Panc1 (cell line): ENCODE results near the gene PLA2G2E. TPM values are rescaled to one million over a fixed set of nuclear protein-coding genes. Genes with fewer than 3 reads are reported as not detected.

Experiments used
- ATAC-seq: fragments of 200-7000 bp; cut with Tn5 transposase; 2 replicates; pipeline ENCODE4 v1.9.1; 2020; ENCODE audit warnings: mild to moderate bottlenecking, moderate library complexity
- BruUV-seq: library from RNA; stranded (reverse); fragments of 400-500 nt; replicated peaks from 2 replicates; lab custom pipeline; 2021; lab: Mats Ljungman, UMichigan
- CTCF ChIA-PET: fragments of 300-600 bp; sonication (Branson Sonifier 250); formaldehyde crosslinking; loops from one replicate; lab custom pipeline; 2022; ENCODE audit warnings: antibody characterized with exemption; lab: Charles Lee
- POLR2A ChIA-PET: fragments of 300-600 bp; sonication (Branson Sonifier 250); formaldehyde crosslinking; loops from one replicate; lab custom pipeline; 2022; ENCODE audit warnings: antibody characterized with exemption; lab: Charles Lee
- DNase-seq: peaks from one replicate; pipeline ENCODE4 v3.0.0-alpha.2; 2010; ENCODE audit warnings: low read depth, low spot score
- H3K27ac ChIP-seq: 2 replicates; pipeline ENCODE4 v1.5.1; 2011; ENCODE audit warnings: mild to moderate bottlenecking, low read length, inconsistent platforms
- H3K27me3 ChIP-seq: fragments of 200-500 bp; sonication (Bioruptor generic); 2 replicates; pipeline ENCODE4 v1.6.0; 2014; ENCODE audit warnings: low read length, inconsistent platforms; ENCODE audit not compliant: control insufficient read depth, insufficient read depth
- H3K36me3 ChIP-seq: fragments of 200-500 bp; sonication (Bioruptor generic); 2 replicates; pipeline ENCODE4 v1.5.1; 2014; ENCODE audit warnings: inconsistent platforms, mild to moderate bottlenecking, low read length, moderate library complexity; ENCODE audit not compliant: control insufficient read depth, insufficient read depth
- H3K4me1 ChIP-seq: 2 replicates; pipeline ENCODE4 v1.5.1; 2011; ENCODE audit warnings: inconsistent platforms, mild to moderate bottlenecking, low read length, moderate library complexity; ENCODE audit not compliant: control insufficient read depth, insufficient read depth
- H3K4me3 ChIP-seq, 2 experiments: 2 replicates each; pipeline ENCODE4 v1.5.1; 2011 to 2012; ENCODE audit warnings: low read depth in 2 of 2, low read length in 2 of 2, mild to moderate bottlenecking in 2 of 2, inconsistent platforms in 1 of 2, moderate library complexity in 1 of 2
- H3K9me3 ChIP-seq: fragments of 200-500 bp; sonication (Bioruptor generic); 2 replicates; pipeline ENCODE4 v1.5.1; 2014; ENCODE audit warnings: low read depth, mild to moderate bottlenecking, inconsistent platforms, low read length, moderate library complexity; ENCODE audit not compliant: control insufficient read depth, insufficient read depth
- POLR2AphosphoS5 ChIP-seq: IDR thresholded peaks from 2 replicates; pipeline ENCODE4 v1.6.1; 2012; ENCODE audit warnings: mild to moderate bottlenecking, low read depth, low read length, moderate library complexity
- REST ChIP-seq, 2 experiments: IDR thresholded peaks; 2 replicates each; pipeline ENCODE4 v1.6.1; 2011 to 2012; ENCODE audit warnings: low read depth in 2 of 2, control low read depth in 1 of 2, low read length in 1 of 2, mild to moderate bottlenecking in 1 of 2, moderate library complexity in 1 of 2; ENCODE audit not compliant: insufficient read depth in 1 of 2
- SIN3A ChIP-seq: IDR thresholded peaks from 2 replicates; pipeline ENCODE4 v1.6.1; 2012; ENCODE audit warnings: low read depth, mild to moderate bottlenecking, low read length, moderate library complexity, borderline replicate concordance; ENCODE audit not compliant: insufficient read depth
- TCF7L2 ChIP-seq: IDR thresholded peaks from 2 replicates; pipeline ENCODE4 v1.6.1; 2011; ENCODE audit warnings: mild to moderate bottlenecking, low read depth, low read length, inconsistent platforms
- in situ Hi-C: cut with HindIII; loops from 2 replicates; pipeline ENCODE4 v1.10.0; 2016; ENCODE audit warnings: low sequenced_read_pairs, low pct_unique_long_range_greater_than_20kb
- intact Hi-C: fragments of 100-400 bp; cut with micrococcal nuclease; formaldehyde crosslinking; loops from one replicate; pipeline ENCODE4 v1.10.0; 2022; ENCODE audit not compliant: unreplicated experiment
- total RNA-seq: library from RNA; stranded (reverse); gene quantifications from one replicate; pipeline ENCODE4 v1.2.1, GENCODE V29; 2021; ENCODE audit not compliant: unreplicated experiment
- TF ChIP-seq, protein P1 (sequence below): fragments of 450-650 bp; IDR thresholded peaks from 2 replicates; pipeline ENCODE4 v1.5.1; 2017; ENCODE audit warnings: mild to moderate bottlenecking

Gene PLA2G2E
- total RNA-seq, 1 experiment from 2014 or later: not detected

DNA sequence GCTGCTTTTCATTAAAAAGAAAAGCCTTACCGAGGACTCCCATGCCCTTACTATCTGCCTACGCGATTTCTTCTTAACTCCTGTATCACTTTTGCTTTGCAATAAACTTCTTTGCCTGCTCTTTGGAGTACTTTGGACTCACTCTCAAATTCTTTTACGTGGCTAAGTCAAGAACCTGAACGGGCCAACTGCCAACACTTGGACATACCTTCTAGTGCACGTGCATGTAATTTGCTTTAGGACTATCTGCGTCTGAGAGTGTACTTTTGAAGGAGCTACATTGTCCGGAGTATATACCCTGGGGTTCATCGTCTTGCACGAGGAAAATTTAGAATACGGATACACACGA, 44.8 kb downstream of the PLA2G2E start:
- Histone ChIP-seq H3K4me1 (peaks cover 2% of the 10 kb centered on the region), H3K27ac (no peak overlapping the region), H3K36me3 (peaks cover 3% of the 10 kb centered on the region; the same call in 1 of the 2 replicates), H3K4me3 (no peak overlapping the region), H3K27me3 (no peaks in the 10 kb centered on the region), H3K9me3 (no peaks in the 10 kb centered on the region)
- ATAC-seq: no peak
- no peak for TF ChIP-seq SIN3A
- TF ChIP-seq, protein P1, sequence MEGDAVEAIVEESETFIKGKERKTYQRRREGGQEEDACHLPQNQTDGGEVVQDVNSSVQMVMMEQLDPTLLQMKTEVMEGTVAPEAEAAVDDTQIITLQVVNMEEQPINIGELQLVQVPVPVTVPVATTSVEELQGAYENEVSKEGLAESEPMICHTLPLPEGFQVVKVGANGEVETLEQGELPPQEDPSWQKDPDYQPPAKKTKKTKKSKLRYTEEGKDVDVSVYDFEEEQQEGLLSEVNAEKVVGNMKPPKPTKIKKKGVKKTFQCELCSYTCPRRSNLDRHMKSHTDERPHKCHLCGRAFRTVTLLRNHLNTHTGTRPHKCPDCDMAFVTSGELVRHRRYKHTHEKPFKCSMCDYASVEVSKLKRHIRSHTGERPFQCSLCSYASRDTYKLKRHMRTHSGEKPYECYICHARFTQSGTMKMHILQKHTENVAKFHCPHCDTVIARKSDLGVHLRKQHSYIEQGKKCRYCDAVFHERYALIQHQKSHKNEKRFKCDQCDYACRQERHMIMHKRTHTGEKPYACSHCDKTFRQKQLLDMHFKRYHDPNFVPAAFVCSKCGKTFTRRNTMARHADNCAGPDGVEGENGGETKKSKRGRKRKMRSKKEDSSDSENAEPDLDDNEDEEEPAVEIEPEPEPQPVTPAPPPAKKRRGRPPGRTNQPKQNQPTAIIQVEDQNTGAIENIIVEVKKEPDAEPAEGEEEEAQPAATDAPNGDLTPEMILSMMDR: no peak
- no peak for TF ChIP-seq REST (IDR thresholded peaks at IDR 0.05; ENCODE audit: insufficient read depth in 1 of 2, low read depth in 2 of 2, low read length in 1 of 2)
- TF ChIP-seq TCF7L2: no peak
- no peak for TF ChIP-seq POLR2AphosphoS5
- ChIA-PET CTCF (no interaction called here), POLR2A (no interaction called here)
- no TSS peak for BruUV-seq
- DNase-seq: no peak
- intact Hi-C loops: no loop called here
- in situ Hi-C loops: no loop called here

- no peak for DNase-seq
- no peak overlapping the region for H3K27ac ChIP-seq
- no TSS peak for BruUV-seq
Observed at GRCh38 chr1:19877821-19878636, 45.4 kb downstream of the PLA2G2E start.

More at GRCh38 chr1:19877821-19878636, 45.4 kb downstream of the PLA2G2E start:
- no peaks in the 10 kb centered on the region for H3K4me1 ChIP-seq
- no peaks in the 10 kb centered on the region for H3K9me3 ChIP-seq
- no peak for TF ChIP-seq POLR2AphosphoS5
- no peak for TF ChIP-seq SIN3A
- TF ChIP-seq, protein P1: no peak
- no peak for TF ChIP-seq REST (IDR thresholded peaks at IDR 0.05; ENCODE audit: insufficient read depth in 1 of 2, low read depth in 2 of 2, low read length in 1 of 2)
- TF ChIP-seq TCF7L2: no peak
- no peak overlapping the region for H3K4me3 ChIP-seq
- H3K36me3 ChIP-seq: peaks cover 3% of the 10 kb centered on the region; the same call in 1 of the 2 replicates
- ChIA-PET CTCF (interaction anchor here (0.7 kb wide), 1 partner anchor 25 kb away, joined by 5 read pairs; no protein-coding TSS in a partner anchor), POLR2A (no interaction called here)
- intact Hi-C loops (no loop called here), in situ Hi-C loops (no loop called here)
- H3K27me3 ChIP-seq: no peaks in the 10 kb centered on the region
- no peak for ATAC-seq
